ENCODE results near the gene ICOSLG.
"Not testable (repeated sequence)": the region's sequence is repeated elsewhere in the genome, so short reads cannot be mapped to it uniquely, and the experiment has no call there.

The ICOSLG gene, protein sequence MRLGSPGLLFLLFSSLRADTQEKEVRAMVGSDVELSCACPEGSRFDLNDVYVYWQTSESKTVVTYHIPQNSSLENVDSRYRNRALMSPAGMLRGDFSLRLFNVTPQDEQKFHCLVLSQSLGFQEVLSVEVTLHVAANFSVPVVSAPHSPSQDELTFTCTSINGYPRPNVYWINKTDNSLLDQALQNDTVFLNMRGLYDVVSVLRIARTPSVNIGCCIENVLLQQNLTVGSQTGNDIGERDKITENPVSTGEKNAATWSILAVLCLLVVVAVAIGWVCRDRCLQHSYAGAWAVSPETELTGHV

DNA sequence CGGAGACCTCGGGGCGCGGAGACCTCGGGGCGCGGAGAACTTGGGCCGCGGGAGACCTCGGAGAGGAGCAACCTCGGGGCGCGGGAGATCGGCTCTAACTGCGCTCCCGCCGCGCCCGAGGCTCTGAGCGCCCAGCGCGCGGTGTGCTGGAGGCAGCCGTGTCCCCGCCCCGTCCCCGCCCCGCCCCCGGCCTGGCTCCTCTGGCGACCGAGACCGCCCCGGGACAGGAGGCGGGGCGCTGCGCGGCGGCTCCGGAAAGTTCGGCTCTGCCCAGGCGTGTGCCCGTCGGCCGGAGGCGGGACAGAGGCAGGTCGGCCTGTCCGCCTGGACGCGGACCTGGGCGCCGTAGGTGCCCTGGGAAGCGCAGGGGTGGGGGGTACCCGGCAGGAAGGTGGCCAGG, at the start of gene ICOSLG:
ICOSLG (minus strand) TSS at position 102 of the 400 bp plus-strand sequence. CDS start 126 bp downstream, outside the sequence.
- not testable (repeated sequence) for DNase-seq

DNA sequence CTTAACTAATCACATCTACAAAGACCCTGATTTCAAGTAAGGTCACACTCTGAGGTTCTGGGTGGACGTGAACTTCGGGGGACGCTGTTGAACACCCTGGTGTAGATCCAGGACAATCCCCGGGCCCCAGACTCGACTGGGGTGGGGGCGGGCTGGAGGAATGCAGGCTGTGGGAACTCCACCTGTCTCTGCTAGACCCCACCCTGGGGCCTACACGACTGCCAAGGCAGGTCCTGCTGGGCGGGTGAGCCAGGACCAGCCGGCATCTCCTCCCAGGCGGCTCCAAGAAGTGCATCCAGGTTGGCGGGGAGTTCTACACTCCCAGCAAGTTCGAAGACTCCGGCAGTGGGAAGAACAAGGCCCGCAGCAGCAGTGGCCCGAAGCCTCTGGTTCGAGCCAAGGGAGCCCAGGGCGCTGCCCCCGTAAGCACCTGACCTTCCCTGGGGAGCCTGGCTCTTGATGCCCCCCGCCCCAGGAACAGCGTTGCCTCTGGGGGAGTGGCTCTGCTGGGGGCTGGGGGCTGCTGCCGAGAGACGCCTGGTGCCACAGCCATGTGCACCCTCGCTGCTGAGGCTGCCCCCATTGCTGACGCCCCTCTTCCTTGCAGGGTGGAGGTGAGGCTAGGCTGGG, 48.8 kb upstream of the ICOSLG start:
- no peak for DNase-seq

DNA sequence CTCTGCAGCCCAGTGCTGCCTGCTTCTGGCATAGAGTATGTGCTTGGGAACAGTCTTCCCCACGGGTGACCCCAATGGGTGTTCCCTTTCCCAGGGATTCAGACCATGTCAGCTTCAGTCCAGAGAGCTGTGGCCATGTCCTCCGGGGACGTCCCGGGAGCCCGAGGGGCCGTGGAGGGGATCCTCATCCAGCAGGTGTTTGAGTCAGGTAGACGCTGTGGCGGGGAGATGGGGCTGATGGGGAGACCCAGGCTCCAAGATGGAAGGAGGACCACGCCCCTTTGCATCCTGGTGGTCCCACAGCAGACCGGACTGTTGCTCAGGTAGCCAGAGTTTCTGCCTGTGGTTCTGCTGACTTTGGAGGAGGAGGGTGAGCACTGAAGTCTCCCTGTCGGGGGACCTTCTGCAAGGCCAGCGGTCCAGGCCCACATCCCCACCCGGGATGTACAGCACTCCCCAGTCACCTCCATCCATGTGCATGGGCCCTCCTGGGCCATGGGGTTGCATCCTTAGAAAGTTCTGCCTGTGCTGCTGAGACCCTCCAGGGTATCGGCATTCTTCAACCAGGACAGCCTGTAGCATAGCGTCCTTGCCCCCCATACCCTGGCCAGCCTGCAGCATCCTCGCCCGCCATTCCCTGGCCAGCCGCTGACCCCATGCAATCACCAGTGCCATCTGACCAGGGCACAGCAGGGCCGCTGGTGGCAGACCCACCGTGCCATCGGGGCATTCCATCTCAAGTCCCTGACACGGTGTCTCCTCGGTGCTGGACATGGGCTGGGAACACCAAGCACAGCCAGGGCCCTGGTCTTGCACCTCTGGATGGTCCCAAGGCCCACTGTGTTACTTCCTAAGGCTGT, 47.7 kb upstream of the ICOSLG start:
- no peak for DNase-seq

DNA sequence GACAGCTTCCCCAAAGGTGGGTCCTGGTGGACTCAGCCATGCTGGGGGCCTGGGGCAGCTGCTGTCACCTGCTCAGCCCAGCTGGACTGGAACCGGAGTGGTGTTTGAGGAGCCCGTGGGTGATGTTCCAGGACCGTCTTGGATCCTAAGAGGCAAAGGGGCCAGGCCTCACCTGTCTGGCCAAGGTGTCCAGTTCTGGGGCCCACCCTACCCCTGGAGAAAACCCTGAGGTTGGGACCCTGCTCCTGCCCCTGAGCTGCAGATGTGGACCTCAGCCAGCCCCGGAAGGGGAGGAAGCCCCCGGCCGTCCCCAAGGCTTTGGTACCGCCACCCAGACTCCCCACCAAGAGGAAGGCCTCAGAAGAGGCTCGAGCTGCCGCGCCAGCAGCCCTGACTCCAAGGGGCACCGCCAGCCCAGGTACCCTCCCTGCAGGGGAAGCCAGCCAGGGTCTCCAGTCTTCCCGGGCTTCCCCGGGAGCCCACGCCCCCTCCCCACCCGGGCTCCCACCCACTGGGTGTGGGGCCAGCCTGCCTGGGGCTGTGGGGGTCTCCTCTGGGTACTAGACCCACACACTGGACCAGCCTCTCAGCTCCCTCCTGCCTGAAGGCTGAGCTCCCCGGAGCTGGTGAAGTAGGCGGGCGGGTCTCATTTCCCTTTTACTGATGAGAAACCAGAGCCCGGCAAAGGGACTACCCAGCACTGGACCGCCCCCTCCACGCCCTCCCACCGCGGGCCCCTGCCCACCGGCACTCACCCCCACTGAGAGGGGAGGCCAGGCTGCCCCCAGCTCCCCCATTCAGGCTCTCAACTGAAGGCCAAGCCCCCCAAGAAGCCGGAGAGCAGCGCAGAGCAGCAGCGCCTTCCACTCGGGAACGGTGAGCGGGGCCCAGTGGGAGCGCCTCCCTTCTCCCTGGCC, 46.2 kb upstream of the ICOSLG start:
- no peak for DNase-seq

DNA sequence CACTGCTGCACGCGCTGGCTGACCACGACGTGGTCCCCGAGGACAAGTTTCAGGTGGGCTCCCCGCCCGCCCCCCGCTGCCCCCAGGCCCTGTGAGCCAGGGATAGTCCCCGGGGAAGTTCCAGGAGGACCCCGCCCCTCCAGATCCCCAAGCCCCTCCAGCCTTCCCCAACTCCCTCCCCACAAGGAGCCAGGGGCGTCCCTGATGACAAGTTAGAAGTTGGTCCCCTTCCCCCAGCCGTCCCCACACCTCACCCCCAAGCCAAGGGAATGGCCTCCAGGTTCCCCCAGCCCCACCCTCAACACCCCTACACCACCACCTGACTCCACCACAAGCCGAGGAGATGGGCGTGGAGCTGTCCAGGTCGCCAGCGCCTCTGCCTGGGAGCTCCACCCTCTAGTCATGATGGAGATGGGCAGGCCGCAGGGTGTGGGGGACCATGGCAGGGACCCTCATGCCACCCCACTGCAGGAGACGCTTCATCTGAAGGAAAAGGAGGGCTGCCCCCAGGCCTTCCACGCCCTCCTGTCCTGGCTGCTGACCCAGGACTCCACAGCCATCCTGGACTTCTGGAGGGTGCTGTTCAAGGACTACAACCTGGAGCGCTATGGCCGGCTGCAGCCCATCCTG, 45.5 kb upstream of the ICOSLG start:
- no peak for DNase-seq

DNA sequence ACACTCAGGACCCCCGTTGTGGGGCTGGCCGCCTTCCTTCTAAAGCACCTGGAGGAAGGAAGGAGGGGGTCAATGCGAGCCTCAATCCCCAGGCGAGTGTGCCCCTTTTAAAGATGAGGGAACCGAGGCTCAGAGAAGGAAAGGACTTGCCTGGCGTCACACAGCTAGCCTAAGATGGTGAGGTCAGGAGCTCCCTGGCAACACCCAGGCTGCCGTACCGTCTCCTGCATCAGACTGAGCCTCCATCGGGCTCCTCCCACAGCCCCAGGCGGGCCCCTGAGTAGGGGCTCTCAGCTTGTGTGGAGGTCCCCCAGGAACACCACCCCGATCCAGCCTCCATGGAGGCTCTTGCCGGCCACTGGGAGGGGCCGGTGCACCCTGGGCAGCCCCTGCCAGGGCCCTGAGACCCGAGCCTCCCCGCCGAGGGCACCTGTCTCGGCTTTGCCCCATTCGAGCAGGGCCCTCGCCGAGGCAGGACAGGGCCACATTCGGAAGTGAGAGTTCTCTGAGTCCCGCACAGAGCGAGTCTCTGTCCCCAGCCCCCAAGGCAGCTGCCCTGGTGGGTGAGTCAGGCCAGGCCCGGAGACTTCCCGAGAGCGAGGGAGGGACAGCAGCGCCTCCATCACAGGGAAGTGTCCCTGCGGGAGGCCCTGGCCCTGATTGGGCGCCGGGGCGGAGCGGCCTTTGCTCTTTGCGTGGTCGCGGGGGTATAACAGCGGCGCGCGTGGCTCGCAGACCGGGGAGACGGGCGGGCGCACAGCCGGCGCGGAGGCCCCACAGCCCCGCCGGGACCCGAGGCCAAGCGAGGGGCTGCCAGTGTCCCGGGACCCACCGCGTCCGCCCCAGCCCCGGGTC, 44.6 kb upstream of the ICOSLG start, which contains the start of gene AIRE:
AIRE (plus strand) TSS at position 739 of the 855 bp plus-strand sequence. CDS start 131 bp downstream, outside the sequence.
- no peak for DNase-seq

DNA sequence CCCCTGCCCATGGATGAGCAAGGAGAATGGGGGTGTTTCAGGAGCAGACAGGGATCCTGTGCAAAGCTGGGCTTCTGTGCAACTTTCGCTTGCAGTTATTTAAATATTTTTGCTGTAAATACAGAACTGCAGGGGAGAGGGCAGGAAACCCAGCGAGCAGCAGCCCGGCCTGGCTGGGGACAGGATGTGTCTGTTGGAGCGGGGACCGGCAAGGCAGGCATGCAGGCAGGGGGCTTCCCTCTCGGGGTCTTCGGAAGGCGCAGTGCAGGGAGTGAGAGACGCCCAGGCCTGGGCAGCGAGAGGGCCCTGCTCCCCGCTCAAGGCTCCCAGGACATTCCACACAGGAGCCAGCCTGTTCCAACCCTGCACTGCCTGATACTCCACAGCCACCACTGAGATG, 43.2 kb upstream of the ICOSLG start:
- no peak for DNase-seq

DNA sequence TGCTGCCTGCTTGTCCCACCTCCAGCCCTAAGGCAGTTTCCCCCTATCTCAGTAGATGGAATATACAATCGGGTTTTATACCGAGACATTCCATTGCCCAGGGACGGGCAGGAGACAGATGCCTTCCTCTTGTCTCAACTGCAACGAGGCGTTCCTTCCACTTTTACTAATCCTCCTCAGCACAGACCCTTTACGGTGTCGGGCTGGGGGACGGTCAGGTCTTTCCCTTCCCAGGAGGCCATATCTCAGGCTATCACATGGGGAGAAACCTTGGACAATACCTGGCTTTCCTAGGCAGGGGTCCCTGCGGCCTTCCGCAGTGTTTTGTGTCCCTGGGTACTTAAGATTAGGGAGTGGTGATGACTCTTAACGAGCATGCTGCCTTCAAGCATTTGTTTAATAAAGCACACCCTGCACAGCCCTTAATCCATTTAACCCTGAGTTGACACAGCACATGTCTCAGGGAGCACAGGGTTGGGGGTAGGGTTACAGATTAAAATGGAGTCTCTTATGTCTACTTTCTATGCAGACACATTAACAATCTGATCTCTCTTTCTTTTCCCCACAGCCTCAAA, 42.6 kb upstream of the ICOSLG start:
- DNase-seq = not testable (repeated sequence)

DNA sequence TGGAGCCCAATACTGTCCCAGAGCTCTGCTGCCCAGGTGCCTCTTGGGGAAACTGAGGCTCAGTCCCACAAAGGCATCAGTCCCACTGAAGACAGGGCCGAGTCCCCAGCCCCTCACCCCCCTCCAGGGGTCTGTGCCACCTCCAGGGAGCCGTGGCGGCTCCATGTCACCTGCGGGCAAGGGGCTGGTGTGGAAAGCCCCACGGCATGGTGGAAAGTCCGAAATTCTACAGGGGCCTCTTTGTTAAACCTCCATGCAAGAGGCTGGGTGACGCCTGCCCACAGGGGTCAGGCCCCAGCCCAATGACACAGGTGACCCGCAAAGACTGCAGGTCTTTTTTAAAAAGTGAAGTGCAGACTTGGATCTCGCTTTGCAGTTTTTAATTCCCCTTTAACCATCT, 41.6 kb upstream of the ICOSLG start:
- no peak for DNase-seq

DNA sequence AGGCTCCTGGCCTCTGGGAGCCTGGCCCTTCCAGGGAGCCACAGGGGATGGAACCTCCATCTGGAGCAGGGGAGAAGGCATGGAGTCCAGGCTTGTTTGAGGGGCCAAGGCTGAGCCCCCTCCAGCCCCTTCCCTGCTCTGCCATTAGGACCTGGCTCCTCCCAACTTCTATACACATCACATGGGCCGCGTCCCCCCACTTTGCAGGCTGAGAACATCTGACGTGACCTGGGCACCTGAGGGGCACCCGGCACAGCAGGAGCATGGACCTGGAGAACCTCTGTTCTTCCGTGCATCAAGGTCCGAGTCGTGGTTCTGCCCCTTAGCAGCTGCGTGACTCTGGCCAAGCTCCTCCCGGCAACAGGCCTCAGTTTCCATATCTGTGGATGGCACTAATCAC, 41.1 kb upstream of the ICOSLG start:
- no peak for DNase-seq

DNA sequence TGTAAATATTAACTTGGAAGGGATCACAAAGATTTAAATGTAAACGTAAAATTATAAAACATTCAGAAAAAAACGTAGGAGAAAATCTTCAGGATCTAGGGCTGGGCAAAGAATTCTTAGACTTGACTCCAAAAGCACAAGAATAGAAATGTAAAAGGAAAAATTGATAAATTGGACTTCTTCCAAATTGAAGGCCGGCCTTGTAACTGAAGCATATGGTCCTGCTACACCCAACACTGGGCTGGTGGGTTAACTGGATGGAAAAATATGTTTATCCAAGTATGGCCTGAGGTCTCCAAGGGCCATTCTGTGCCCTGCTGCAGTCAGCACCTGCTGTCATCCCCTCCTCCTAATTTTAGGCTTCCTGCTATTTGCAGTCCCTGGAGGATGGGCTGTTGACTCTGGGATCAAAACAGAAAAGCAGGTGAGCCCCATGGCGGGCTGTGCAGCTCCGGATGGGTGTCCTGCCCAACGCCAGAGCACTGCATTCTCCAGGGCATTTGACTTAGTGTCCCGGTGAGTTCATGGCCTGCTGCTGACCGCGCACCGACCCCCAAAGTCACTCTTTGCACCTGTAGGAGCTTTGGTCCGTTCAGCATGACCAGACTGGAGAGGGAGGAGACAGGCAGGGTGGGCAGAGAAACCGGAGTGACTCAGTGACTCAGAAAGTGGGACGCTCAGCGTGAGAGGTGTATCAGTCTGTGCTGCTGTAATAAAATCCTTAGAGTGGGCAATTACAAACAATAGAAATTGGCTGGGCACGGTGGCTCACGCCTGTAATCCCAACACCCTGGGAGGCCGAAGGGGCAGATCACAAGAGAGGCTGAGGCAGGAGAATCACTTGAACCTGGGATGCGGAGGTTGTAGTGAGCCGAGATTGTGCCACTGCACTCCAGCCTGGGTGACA, 38.9 kb upstream of the ICOSLG start:
- DNase-seq = no peak

DNA sequence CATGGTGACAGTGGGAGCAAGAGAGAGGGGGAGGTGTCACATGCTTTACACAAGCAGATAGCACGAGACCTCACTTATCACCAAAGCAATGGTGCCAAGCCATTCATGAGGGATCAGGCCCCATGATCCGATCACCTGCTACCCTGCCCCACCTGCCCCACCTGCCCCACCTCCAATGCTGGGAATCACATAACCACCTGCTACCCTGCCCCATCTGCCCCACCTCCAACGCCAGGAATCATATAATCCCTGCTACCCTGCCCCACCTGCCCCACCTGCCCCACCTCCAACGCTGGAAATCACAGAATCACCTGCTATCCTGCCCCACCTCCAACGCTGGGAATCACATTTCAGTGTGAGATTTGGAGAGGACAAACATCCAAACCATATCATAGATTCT, 34.3 kb upstream of the ICOSLG start:
- DNase-seq = no peak

DNA sequence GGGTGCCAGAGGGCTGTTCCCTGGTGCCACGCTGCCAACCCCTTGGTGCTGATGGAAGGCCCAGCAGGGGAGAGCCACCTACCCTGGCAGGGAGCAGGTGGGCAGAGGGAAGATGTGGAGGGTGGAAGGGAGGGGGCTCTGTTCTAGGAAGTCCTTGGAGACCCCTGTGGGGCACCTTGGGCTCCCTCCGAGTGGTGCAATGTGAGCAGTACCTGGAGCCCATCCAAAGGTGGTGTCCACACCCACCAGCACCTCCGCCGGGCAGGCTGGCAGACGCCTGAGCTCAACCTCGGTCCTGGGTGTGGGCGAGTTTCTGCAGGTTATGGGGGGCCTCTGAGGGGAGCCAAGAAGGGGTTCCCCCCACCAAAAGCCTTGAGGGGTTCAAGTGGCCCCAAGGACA, 32.3 kb upstream of the ICOSLG start:
- DNase-seq = no peak

DNA sequence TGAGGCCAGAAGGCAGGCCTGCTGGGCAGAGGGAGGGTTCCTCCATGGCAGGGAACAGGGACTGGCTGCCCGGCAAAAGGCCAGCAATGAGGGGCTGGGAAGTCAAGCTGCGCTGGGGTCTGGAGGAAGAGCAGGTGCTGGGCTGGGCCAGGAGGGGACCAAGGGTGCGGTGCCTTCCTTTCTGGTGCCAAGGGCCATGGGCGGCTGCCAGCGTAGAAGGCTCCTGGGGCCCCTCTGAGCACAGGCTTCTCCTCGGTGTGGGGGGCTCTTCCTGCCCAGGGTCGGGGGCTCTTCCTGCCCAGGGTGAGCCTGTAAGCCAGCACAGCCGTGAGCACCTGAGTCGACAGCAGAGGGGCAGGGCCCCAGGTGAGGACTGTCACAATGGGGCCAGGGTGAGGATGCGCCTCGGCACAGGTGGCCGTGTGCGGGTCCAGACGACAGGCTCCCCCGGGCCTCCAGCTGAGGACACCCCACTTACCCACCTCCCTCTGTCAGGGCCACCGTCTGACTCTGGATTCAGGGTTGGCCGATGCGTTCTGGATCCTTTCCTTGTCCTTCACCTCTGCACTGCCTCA, 31.6 kb upstream of the ICOSLG start:
- DNase-seq = no peak

DNA sequence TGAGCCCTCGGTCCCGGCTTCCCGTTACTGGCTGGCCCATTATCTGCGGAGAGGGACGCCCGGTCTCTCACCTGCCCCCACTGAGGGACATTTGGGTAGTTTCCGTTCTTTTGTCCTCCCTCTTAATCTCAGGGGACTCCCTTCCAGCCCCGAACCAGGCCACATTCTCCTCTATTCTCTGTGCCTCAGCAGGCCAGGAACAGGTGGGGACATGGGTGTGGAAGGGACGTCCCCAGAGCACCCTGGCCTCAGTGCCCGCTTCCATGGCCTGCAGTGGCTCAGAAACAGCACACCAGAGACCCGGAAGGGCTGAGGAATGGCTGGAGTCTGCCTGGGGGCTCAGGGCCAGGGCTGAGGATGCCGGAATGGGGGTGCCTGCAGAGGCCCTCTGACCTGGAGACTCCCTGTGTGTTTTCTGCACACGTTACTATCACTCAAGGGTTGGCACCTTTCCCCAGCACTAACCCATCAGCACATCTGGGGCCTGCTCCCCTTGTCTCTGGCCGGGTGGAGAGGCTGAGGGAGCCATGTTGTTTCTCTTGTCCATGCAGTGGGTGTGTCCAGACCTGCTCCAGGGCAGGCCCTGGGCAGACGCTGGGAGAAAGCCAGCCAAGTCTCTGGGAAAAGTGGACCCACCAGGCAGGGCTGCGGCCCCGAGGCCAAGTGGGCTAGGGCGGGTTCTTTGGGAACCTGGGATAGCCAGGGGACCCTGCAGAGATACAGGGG, 31.0 kb upstream of the ICOSLG start:
- no peak for DNase-seq

DNA sequence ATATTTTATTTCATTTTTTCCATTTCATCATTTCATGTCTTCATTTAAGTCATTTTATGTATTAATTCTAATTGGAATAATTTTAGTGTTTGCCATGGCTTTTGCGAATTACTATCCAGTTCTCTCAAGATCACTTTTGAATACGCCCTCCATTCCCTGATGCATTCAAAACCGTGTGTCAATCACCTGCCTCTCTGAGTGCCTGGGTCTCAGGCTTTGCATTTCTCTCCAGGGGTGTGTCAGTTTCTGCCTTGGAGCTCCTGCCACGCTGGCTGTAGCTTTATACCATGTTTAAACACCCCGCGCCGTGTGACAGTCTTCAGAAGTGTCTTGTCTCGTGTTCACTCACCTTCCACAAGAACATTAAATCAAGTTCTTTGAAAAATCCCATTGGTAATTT, 28.3 kb upstream of the ICOSLG start:
- DNase-seq = no peak

DNA sequence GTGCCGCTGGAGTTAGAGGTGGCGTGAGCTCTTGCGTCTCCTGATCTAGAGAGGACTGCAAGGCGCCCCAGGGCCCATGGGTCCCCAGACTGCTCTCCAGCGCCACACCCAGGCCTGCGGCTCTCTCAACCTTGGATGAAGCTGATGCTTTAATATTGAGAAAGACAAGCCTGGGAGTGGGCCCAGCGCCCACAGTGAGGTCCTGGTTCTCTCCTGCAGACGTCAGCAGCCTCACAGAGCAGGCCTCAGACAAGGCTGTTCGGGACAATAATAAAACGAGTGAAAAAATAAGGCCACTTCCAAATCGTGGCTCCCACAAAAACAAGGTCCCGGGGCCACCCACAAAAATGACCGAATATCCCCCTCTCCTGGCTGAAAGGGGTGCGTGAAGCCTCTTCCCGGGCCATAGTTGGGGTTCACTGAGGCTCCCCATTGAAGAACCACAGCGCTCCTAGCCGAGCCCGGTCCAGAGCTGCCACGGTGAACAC, 27.0 kb upstream of the ICOSLG start:
- no peak for DNase-seq

DNA sequence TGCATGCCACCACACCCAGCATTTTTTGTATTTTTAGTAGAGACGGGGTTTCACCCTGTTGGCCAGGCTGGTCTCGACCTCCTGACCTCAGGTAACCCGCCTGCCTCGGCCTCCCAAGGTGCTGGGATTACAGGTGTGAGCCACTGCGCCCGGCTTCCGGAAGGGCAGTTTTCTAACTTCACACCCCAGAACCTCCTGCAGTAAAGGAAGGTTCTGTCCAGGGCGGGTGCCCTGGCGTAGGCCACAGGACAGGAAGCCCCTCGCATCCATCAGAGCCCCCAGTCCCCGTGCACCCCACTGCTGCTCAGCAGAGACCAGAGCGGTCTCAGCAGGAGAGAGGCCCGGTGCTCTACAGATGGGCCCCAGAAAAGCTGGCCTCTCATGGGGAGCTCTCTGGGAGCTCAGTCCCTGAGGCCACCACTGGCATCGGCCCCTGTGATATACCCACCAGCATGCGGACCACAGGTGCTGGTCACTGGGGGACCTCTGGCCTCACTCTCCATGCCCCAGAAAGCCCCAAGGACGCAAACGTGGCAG, 25.1 kb upstream of the ICOSLG start:
- no peak for DNase-seq

All from DMS79 (cell line).